Measurements from ENCODE around the gene CCL16. TPM values are rescaled to one million over a fixed set of nuclear protein-coding genes. Genes with fewer than 3 reads are reported as not detected.

CCL16 gene
- total and polyA plus RNA-seq, 2 of the 4 experiments (the other 2 are of a cell fraction): not detected

DNA sequence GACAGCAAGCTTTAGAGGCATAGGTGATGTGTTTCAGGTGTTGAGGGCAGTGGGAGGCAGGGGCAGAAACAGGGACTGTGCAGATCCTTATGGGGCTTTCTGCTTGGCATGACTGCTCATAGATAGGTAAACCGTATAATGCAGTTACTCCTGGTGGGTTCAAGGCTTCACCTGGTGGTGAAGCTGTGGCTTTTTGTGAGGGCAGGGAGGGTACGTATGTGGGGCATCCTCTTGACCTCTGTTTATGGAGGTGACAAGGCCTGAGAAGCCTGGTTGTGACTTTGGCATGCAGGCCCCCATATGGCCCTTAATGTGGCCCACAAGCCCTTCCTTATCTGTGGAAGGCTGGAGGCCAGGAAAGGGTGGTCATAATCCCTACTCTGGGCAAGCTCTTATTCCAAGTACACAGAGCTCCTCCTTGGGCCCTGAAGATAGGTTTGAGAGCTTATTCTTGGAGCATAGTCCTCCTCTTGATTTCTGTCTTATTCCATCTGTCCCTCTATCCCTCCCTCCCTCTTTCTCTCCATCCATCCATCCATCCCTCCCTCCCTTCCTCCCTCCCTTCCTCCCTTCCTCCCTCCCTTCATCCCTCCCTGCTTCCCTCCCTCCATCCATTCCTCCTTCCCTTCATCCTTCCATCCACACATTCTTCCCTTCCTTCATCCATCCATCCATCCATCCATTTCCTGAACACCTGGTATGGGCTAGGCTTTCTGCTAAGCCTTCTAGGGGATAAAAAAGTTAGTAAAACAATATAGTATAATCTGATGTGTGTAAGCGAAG lies 1.3 kb upstream of the CCL16 start:
- BruUV-seq (replicated peaks): no TSS peak
- in situ Hi-C loops (cut with MboI; ENCODE audit: low sequenced_read_pairs) (no loop called here), intact Hi-C loops (cut with micrococcal nuclease) (no loop called here), dilution Hi-C loops (cut with HindIII; ENCODE audit: low sequenced_read_pairs, unreplicated experiment) (no loop called here)
- Histone ChIP-seq H4K20me1 (ENCODE audit: insufficient read depth, low read length) (no peaks in the 10 kb centered on the region), H3K23ac (ENCODE audit: low read depth, low read length) (no peak overlapping the region), H3K9me3 (ENCODE audit: control insufficient read depth, insufficient read depth, low read length) (no peaks in the 10 kb centered on the region), H3K4ac (ENCODE audit: low read depth, low read length) (no peak overlapping the region), H3K4me3 (ENCODE audit: insufficient read depth, low read depth, low read length) (no peak overlapping the region), H3K4me2 (ENCODE audit: low read depth, low read length) (no peak overlapping the region), H3K9ac (ENCODE audit: low read depth, low read length) (no peak overlapping the region), H4K5ac (ENCODE audit: low read depth, low read length) (no peak overlapping the region), H3K56ac (ENCODE audit: extremely low read depth, insufficient read depth, low read length) (no peak overlapping the region), H3K18ac (ENCODE audit: low read depth, low read length) (no peak overlapping the region), H3K4me1 (ENCODE audit: control insufficient read depth, insufficient read depth, low read length) (no peaks in the 10 kb centered on the region), H3K79me1 (ENCODE audit: low read depth in 1 of 2, low read length in 2 of 2) (no peaks in the 10 kb centered on the region), H2AFZ (replicated peaks; ENCODE audit: low read length, poor library complexity) (no peak overlapping the region), H2BK15ac (ENCODE audit: low read depth, low read length) (no peak overlapping the region), H3K27ac (ENCODE audit: insufficient read depth, low read length) (no peak overlapping the region), H3K36me3 (ENCODE audit: control insufficient read depth, insufficient read depth, low read length) (no peaks in the 10 kb centered on the region), H2BK5ac (ENCODE audit: low read depth, low read length, poor library complexity, severe bottlenecking) (no peak overlapping the region), H2AK9ac (replicated peaks; ENCODE audit: low read depth, low read length, poor library complexity) (no peak overlapping the region), H4K8ac (ENCODE audit: low read depth in 2 of 2, low read length in 2 of 2) (no peak overlapping the region), H3K14ac (replicated peaks; ENCODE audit: low read depth, low read length) (no peak overlapping the region), H2BK120ac (ENCODE audit: low read depth, low read length) (no peak overlapping the region), H2AK5ac (ENCODE audit: low read depth, low read length) (no peak overlapping the region), H3K27me3 (ENCODE audit: control insufficient read depth, insufficient read depth, low read length) (no peaks in the 10 kb centered on the region; the same call in 1 of the 2 replicates), H3K9me1 (ENCODE audit: insufficient read depth, low read length) (no peaks in the 10 kb centered on the region), H2BK20ac (ENCODE audit: low read depth, low read length) (no peak overlapping the region), H4K91ac (ENCODE audit: insufficient read depth, low read depth, low read length) (no peak overlapping the region)
- WGBS, 2 experiments (ENCODE audit: extremely low coverage in 2 of 2, insufficient read length in 1 of 2): no CpG with 5 or more reads among the region's 3 CpGs
- TF ChIP-seq RFX5 (IDR thresholded peaks at IDR 0.05; ENCODE audit: low read depth, low read length): no peak
- TF ChIP-seq POLR2A (IDR thresholded peaks at IDR 0.05; ENCODE audit: low read depth, low read length): no peak
- no peak for TF ChIP-seq CTCF (conservative IDR thresholded peaks at IDR 0.05; ENCODE audit: low read depth, low read length)
- no peak for TF ChIP-seq RAD21 (IDR thresholded peaks at IDR 0.05; ENCODE audit: low read length)
- TF ChIP-seq SMC3 (IDR thresholded peaks at IDR 0.05; ENCODE audit: low read depth, low read length): no peak
- no peak for TF ChIP-seq MAFK (IDR thresholded peaks at IDR 0.05; ENCODE audit: low read depth, low read length)
- TF ChIP-seq MAZ (IDR thresholded peaks at IDR 0.05; ENCODE audit: borderline replicate concordance, low read depth, low read length): no peak
- TF ChIP-seq NFE2L2 (IDR thresholded peaks at IDR 0.05; ENCODE audit: low read depth, low read length): no peak
- no peak for TF ChIP-seq CEBPB (IDR thresholded peaks at IDR 0.05; ENCODE audit: low read depth, low read length)
- no peak for TF ChIP-seq USF2 (IDR thresholded peaks at IDR 0.05; ENCODE audit: low read depth, low read length)
- TF ChIP-seq CHD1 (IDR thresholded peaks at IDR 0.05; ENCODE audit: low read depth, low read length): no peak
- no peak for TF ChIP-seq FOS (IDR thresholded peaks at IDR 0.05; ENCODE audit: low read depth, low read length)
- TF ChIP-seq, protein P1, sequence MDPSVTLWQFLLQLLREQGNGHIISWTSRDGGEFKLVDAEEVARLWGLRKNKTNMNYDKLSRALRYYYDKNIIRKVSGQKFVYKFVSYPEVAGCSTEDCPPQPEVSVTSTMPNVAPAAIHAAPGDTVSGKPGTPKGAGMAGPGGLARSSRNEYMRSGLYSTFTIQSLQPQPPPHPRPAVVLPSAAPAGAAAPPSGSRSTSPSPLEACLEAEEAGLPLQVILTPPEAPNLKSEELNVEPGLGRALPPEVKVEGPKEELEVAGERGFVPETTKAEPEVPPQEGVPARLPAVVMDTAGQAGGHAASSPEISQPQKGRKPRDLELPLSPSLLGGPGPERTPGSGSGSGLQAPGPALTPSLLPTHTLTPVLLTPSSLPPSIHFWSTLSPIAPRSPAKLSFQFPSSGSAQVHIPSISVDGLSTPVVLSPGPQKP (IDR thresholded peaks at IDR 0.05; ENCODE audit: borderline replicate concordance, low read depth, low read length): no peak
- no peak for TF ChIP-seq MXI1 (IDR thresholded peaks at IDR 0.05; ENCODE audit: borderline replicate concordance, low read depth, low read length)
- DNase-seq (no peak), ATAC-seq (ENCODE audit: low read depth) (no peak)
- ChIA-PET POLR2A (ENCODE audit: unreplicated experiment) (no interaction called here), CTCF (no interaction called here)
